GM12878 (cell line): Measurements from ENCODE around the gene SWI5. TPM values are rescaled to one million over a fixed set of nuclear protein-coding genes. Genes with fewer than 3 reads are reported as not detected.
A peak's percentile ranks its signal among the peaks of the same experiment; 100 is the strongest.

Source experiments
- ATAC-seq: fragments of 200-7000 bp; cut with Tn5 transposase; 3 replicates; pipeline ENCODE4 v1.9.1; 2020; ENCODE audit warnings: mild to moderate bottlenecking, moderate library complexity
- BruUV-seq: library from RNA; stranded (reverse); fragments of 400-500 nt; replicated peaks from 2 replicates; lab custom pipeline; 2021; lab: Mats Ljungman, UMichigan
- CTCF ChIA-PET: fragments of 300-600 bp; sonication (Branson Sonifier 250); formaldehyde crosslinking; extraction: SDS; loops from one replicate; lab custom pipeline; 2021; ENCODE audit warnings: inconsistent platforms; lab: Yijun Ruan, JAX
- POLR2A ChIA-PET: fragments of 350-600 bp; formaldehyde crosslinking; extraction: SDS; loops from one replicate; lab custom pipeline; 2021; ENCODE audit warnings: inconsistent platforms; lab: Charles Lee
- RAD21 ChIA-PET: fragments of 300-600 bp; sonication (Branson Sonifier 250); formaldehyde crosslinking; loops from one replicate; lab custom pipeline; 2023; ENCODE audit warnings: antibody characterized with exemption; ENCODE audit not compliant: unreplicated experiment; lab: Charles Lee
- SMC1A ChIA-PET: fragments of 300-600 bp; sonication (Branson Sonifier 250); formaldehyde crosslinking; loops from one replicate; lab custom pipeline; 2023; ENCODE audit not compliant: unreplicated experiment, uncharacterized antibody; lab: Charles Lee
- DNase-seq: peaks from one replicate; pipeline ENCODE4 v3.0.0-alpha.2; 2011; ENCODE audit warnings: low read depth, low spot score
- FAIRE-seq: peaks from 3 replicates; lab custom pipeline; 2011; peaks lifted over from hg19 to GRCh38; lab: Jason Lieb, UNC
- H2AFZ ChIP-seq: 2 replicates; pipeline ENCODE4 v1.6.0; 2011; ENCODE audit warnings: low read depth, low read length, control low read depth; ENCODE audit not compliant: control insufficient read depth
- H3K27ac ChIP-seq: 2 replicates; pipeline ENCODE4 v1.5.1; 2011; ENCODE audit warnings: control low read depth; ENCODE audit not compliant: control insufficient read depth, insufficient read depth
- H3K27me3 ChIP-seq, 2 experiments: replicated peaks in 1 of 2; 2 replicates each; pipeline versions ENCODE4 v1.6.0 to v1.6.1; 2011; ENCODE audit warnings: low read length in 1 of 2; ENCODE audit not compliant: control insufficient read depth in 2 of 2, insufficient read depth in 2 of 2
- H3K36me3 ChIP-seq, 2 experiments: 2 replicates each; pipeline ENCODE4 v1.5.1; 2011; ENCODE audit warnings: low read length in 1 of 2; ENCODE audit not compliant: control insufficient read depth in 2 of 2, insufficient read depth in 2 of 2
- H3K4me1 ChIP-seq: 2 replicates; pipeline ENCODE4 v1.6.1; 2011; ENCODE audit warnings: mild to moderate bottlenecking, low read length, moderate library complexity, mixed read lengths; ENCODE audit not compliant: control insufficient read depth, insufficient read depth
- H3K4me2 ChIP-seq: 2 replicates; pipeline ENCODE4 v1.6.0; 2011; ENCODE audit warnings: control low read depth; ENCODE audit not compliant: control insufficient read depth, insufficient read depth
- H3K4me3 ChIP-seq: fragments of 200-600 bp; sonication (generic); 2 replicates; pipeline ENCODE4 v1.5.1; 2016
- H3K79me2 ChIP-seq: 2 replicates; pipeline ENCODE4 v1.6.0; 2011; ENCODE audit warnings: low read length; ENCODE audit not compliant: control insufficient read depth, insufficient read depth
- H3K9ac ChIP-seq: 2 replicates; pipeline ENCODE4 v1.8.0; 2011; ENCODE audit warnings: low read length, control low read depth, mixed read lengths; ENCODE audit not compliant: control insufficient read depth, insufficient read depth
- H3K9me3 ChIP-seq: replicated peaks from 3 replicates; pipeline ENCODE4 v1.5.1; 2011; ENCODE audit warnings: mild to moderate bottlenecking, low read length; ENCODE audit not compliant: control insufficient read depth, insufficient read depth
- H4K20me1 ChIP-seq: 2 replicates; pipeline ENCODE4 v1.6.0; 2011; ENCODE audit not compliant: control insufficient read depth, insufficient read depth
- CHD1 ChIP-seq: IDR thresholded peaks from 2 replicates; pipeline ENCODE4 v1.6.1; 2012; ENCODE audit warnings: low read depth, low read length, improper control_type of control experiment
- CHD2 ChIP-seq: IDR thresholded peaks from 2 replicates; pipeline ENCODE4 v1.6.1; 2011; ENCODE audit warnings: low read depth, low read length, improper control_type of control experiment, borderline replicate concordance
- CREM ChIP-seq: IDR thresholded peaks from 2 replicates; pipeline ENCODE4 v1.6.1; 2014; ENCODE audit warnings: antibody characterized with exemption, low read depth
- HCFC1 ChIP-seq: fragments of 150-350 bp; IDR thresholded peaks from 2 replicates; pipeline ENCODE4 v1.6.1; 2014; ENCODE audit warnings: low read length
- IKZF2 ChIP-seq, 2 experiments: fragments of 450-650 bp; IDR thresholded peaks; 2 replicates each; pipeline ENCODE4 v1.6.1; 2017; ENCODE audit warnings: mild to moderate bottlenecking in 2 of 2, moderate library complexity in 2 of 2
- NR2C2 ChIP-seq: IDR thresholded peaks from 2 replicates; pipeline ENCODE4 v1.6.1; 2011; ENCODE audit warnings: borderline replicate concordance, low read depth; ENCODE audit not compliant: control insufficient read depth, insufficient read length
- NR2F1 ChIP-seq: fragments of 450-650 bp; conservative IDR thresholded peaks from 2 replicates; pipeline ENCODE4 v1.6.1; 2017; ENCODE audit warnings: mild to moderate bottlenecking
- SIN3A ChIP-seq: IDR thresholded peaks from 2 replicates; pipeline ENCODE4 v1.6.1; 2012; ENCODE audit warnings: low read depth, low read length, improper control_type of control experiment
- ZNF24 ChIP-seq: fragments of 450-650 bp; IDR thresholded peaks from 2 replicates; pipeline ENCODE4 v1.6.1; 2017; ENCODE audit warnings: antibody characterized with exemption, mild to moderate bottlenecking
- WGBS: methylation state at CpG from one replicate; pipeline ENCODE4 v1.1.6; 2016; ENCODE audit warnings: low lambda C conversion rate; ENCODE audit not compliant: insufficient replicate concordance, insufficient coverage; ENCODE audit errors: missing lambda C conversion rate; 5-methylcytosine and 5-hydroxymethylcytosine counted together
- in situ Hi-C: fragments of 300-500 bp; cut with MboI; formaldehyde crosslinking; loops from 9 replicates; pipeline ENCODE4 v1.14.3; 2018; ENCODE audit warnings: mixed read lengths
- intact Hi-C: fragments of 100-400 bp; cut with micrococcal nuclease; formaldehyde crosslinking; loops from one replicate; pipeline ENCODE4 v1.14.2; 2022; ENCODE audit not compliant: unreplicated experiment
- polyA plus RNA-seq, 11 experiments: library from polyadenylated mRNA; depleted of rRNA in 4 of 11; unstranded in 6 of 11; stranded (reverse) in 5 of 11; fragments of >200 nt; fragmentation: Nextera tagmentation in 4 of 11; fragmentation: Illumina TruSeq in 1 of 11; extraction: Ambion mirVana in 4 of 11; extraction: Trizol in 1 of 11; gene quantifications; 1 replicate in 1 of 11; 2 replicates in 10 of 11; pipeline versions ENCODE4 v1.2.1 to v1.2.3, GENCODE V29; 2011 to 2016; ENCODE audit warnings: inconsistent platforms in 2 of 11, missing spikeins in 2 of 11, low read depth in 1 of 11
- total RNA-seq, 4 experiments: library from RNA; depleted of rRNA in 3 of 4; stranded (reverse); fragments of >200 nt in 3 of 4; fragmentation: Illumina TruSeq in 1 of 4; extraction: Trizol in 1 of 4; gene quantifications; 2 replicates each; pipeline versions ENCODE4 v1.2.1 to v1.2.3, GENCODE V29; 2013 to 2021

The SWI5 gene
- total and polyA plus RNA-seq, 10 of the 15 experiments (the other 5 are each of a cell fraction or from before 2014, with no cell fraction given): 13.3 to 36.2 (median 18.1) TPM

GRCh38 chr9:128274245-128274644, 1.8 kb upstream of the SWI5 start:
- ChIA-PET POLR2A (no interaction called here), CTCF (interaction anchor here (3.5 kb wide), 1 partner anchor 20 kb away, joined by 11 read pairs; no protein-coding TSS in a partner anchor), SMC1A (no interaction called here), RAD21 (no interaction called here)
- H3K79me2 ChIP-seq: peaks cover 20% of the 10 kb centered on the region
- FAIRE-seq (no peak), ATAC-seq (no peak), DNase-seq (no peak)
- H3K36me3 ChIP-seq: peaks cover 2 to 7% of the 10 kb centered on the region in 2 experiments
- WGBS: 85% methylated on average over 8 of the region's 8 CpGs
- in situ Hi-C loops (no loop called here), intact Hi-C loops (no loop called here)
- H3K9ac ChIP-seq: peak overlapping the region; percentile 95; the same call in 1 of the 2 replicates
- H2AFZ ChIP-seq: no peak overlapping the region
- 0 out of 2 replicates have a peak overlapping the region, but pooled peaks have one; percentile 11 for H3K27ac ChIP-seq
- H3K4me1 ChIP-seq: 0 out of 2 replicates have a peak, but pooled peaks cover 4% of the 10 kb centered on the region
- no peaks in the 10 kb centered on the region for H3K9me3 ChIP-seq
- no peaks in the 10 kb centered on the region for H4K20me1 ChIP-seq
- BruUV-seq: no TSS peak
- no peak for TF ChIP-seq IKZF2 (IDR thresholded peaks at IDR 0.05)
- no peak for TF ChIP-seq CHD1
- no peak for TF ChIP-seq NR2C2
- TF ChIP-seq CHD2: no peak
- TF ChIP-seq NR2F1: no peak
- TF ChIP-seq HCFC1: no peak
- TF ChIP-seq SIN3A: no peak
- no peak for TF ChIP-seq CREM
- TF ChIP-seq ZNF24: no peak
- H3K4me2 ChIP-seq: peak overlapping the region; percentile 88
- H3K27me3 ChIP-seq: no peaks in the 10 kb centered on the region
- H3K4me3 ChIP-seq: peak overlapping the region; percentile 99; the same call in 1 of the 2 replicates
